Thymus (tissue), 11 donors: Measurements from ENCODE around the gene HSPD1. TPM values are rescaled to one million over a fixed set of nuclear protein-coding genes. Genes with fewer than 3 reads are reported as not detected.
"Not testable (repeated sequence)": the region's sequence is repeated elsewhere in the genome, so short reads cannot be mapped to it uniquely, and the experiment has no call there.

ENCODE experiments used
- DNase-seq, 9 donors: peaks; one replicate each; pipeline ENCODE4 v3.0.0-alpha.2; 2013; ENCODE audit warnings: low spot score in 9 of 9, low read depth in 6 of 9, missing footprints in 1 of 9
- H3K27ac ChIP-seq, 2 donors: one replicate each; pipeline ENCODE4 v1.5.1; 2013; ENCODE audit warnings: control low read depth in 1 of 2, low read depth in 1 of 2, low read length in 1 of 2, mild to moderate bottlenecking in 1 of 2, moderate library complexity in 1 of 2
- H3K27me3 ChIP-seq, 2 donors: one replicate each; pipeline ENCODE4 v1.5.1; 2013; ENCODE audit warnings: low read length in 1 of 2; ENCODE audit not compliant: control insufficient read depth in 2 of 2, insufficient read depth in 1 of 2
- H3K36me3 ChIP-seq, 2 donors: one replicate each; pipeline ENCODE4 v1.5.1; 2013; ENCODE audit warnings: low read length in 1 of 2, mild to moderate bottlenecking in 1 of 2, moderate library complexity in 1 of 2; ENCODE audit not compliant: control insufficient read depth in 2 of 2, insufficient read depth in 2 of 2
- H3K4me1 ChIP-seq, 2 donors: one replicate each; pipeline ENCODE4 v1.5.1; 2013; ENCODE audit warnings: low read length in 2 of 2; ENCODE audit not compliant: control insufficient read depth in 2 of 2, insufficient read depth in 2 of 2
- H3K4me3 ChIP-seq, 2 donors: one replicate each; pipeline ENCODE4 v1.5.1; 2013; ENCODE audit warnings: low read length in 2 of 2, control low read depth in 1 of 2, mild to moderate bottlenecking in 1 of 2
- H3K9me3 ChIP-seq, 2 donors: one replicate each; pipeline ENCODE4 v1.5.1; 2013; ENCODE audit warnings: low read length in 1 of 2, mild to moderate bottlenecking in 1 of 2; ENCODE audit not compliant: control insufficient read depth in 2 of 2, insufficient read depth in 1 of 2
- WGBS: extraction: QIAGEN DNeasy Blood & Tissue Kit; methylation state at CpG from one replicate; pipeline ENCODE4 v1.1.7; 2013; 5-methylcytosine and 5-hydroxymethylcytosine counted together
- polyA plus RNA-seq: library from polyadenylated mRNA; stranded (reverse); fragments of 200-250 nt; gene quantifications from one replicate; pipeline ENCODE4 v1.2.3, GENCODE V29; 2013
- total RNA-seq: library from RNA; stranded (reverse); fragments of 120-200 nt; gene quantifications from one replicate; pipeline ENCODE4 v1.2.4, GENCODE V29; 2013
- donor health status: healthy.

Gene HSPD1
- total and polyA plus RNA-seq, 2 donors: 159 to 246 TPM

GRCh38 chr2:197487385-197487784 is 12.3 kb downstream of the HSPD1 start:
- peaks cover 51 to 83% of the 10 kb centered on the region in 2 donors for H3K36me3 ChIP-seq
- no peaks in the 10 kb centered on the region for H3K4me1 ChIP-seq
- H3K9me3 ChIP-seq: peaks cover 0 to 13% of the 10 kb centered on the region in 2 donors
- no peaks in the 10 kb centered on the region for H3K27me3 ChIP-seq
- H3K27ac ChIP-seq: no peak overlapping the region
- no peak overlapping the region for H3K4me3 ChIP-seq
- 97% methylated on average over 4 of the region's 4 CpGs for WGBS
- DNase-seq: no peak

GRCh38 chr2:197486175-197486574 is 13.5 kb downstream of the HSPD1 start:
- no peak for DNase-seq
- Histone ChIP-seq H3K4me1 (no peaks in the 10 kb centered on the region), H3K9me3 (peaks cover 0 to 18% of the 10 kb centered on the region in 2 donors), H3K27ac (no peak overlapping the region), H3K4me3 (no peak overlapping the region), H3K36me3 (peaks cover 40 to 70% of the 10 kb centered on the region in 2 donors), H3K27me3 (no peaks in the 10 kb centered on the region)
- 96% methylated on average over 2 of the region's 2 CpGs for WGBS

- Histone ChIP-seq H3K9me3 (peaks cover 0 to 18% of the 10 kb centered on the region in 2 donors), H3K36me3 (peaks cover 43 to 66% of the 10 kb centered on the region in 2 donors)
- WGBS: 98% methylated on average over 3 of the region's 3 CpGs
- not testable (repeated sequence) for DNase-seq, H3K4me1 ChIP-seq, H3K27ac ChIP-seq, H3K27me3 ChIP-seq, H3K4me3 ChIP-seq
Measured at GRCh38 chr2:197484248-197484647, 15.4 kb downstream of the HSPD1 start.

GRCh38 chr2:197480165-197481036 is 19.2 kb downstream of the HSPD1 start:
- Histone ChIP-seq H3K9me3 (peaks cover 0 to 18% of the 10 kb centered on the region in 2 donors), H3K36me3 (peaks cover 47 to 60% of the 10 kb centered on the region in 2 donors), H3K27me3 (no peaks in the 10 kb centered on the region), H3K4me3 (no peak overlapping the region), H3K4me1 (no peaks in the 10 kb centered on the region), H3K27ac (no peak overlapping the region)
- WGBS: 98% methylated on average over 9 of the region's 9 CpGs
- no peak for DNase-seq

GRCh38 chr2:197477797-197478196 is 21.8 kb downstream of the HSPD1 start:
- Histone ChIP-seq H3K36me3 (peaks cover 45 to 67% of the 10 kb centered on the region in 2 donors), H3K4me1 (no peaks in the 10 kb centered on the region), H3K27me3 (no peaks in the 10 kb centered on the region), H3K27ac (no peak overlapping the region), H3K9me3 (peaks cover 0 to 8% of the 10 kb centered on the region in 2 donors), H3K4me3 (no peak overlapping the region)
- 98% methylated on average over 3 of the region's 3 CpGs for WGBS
- no peak for DNase-seq

GRCh38 chr2:197472166-197472565 is 27.5 kb downstream of the HSPD1 start:
- no peaks in the 10 kb centered on the region for H3K4me1 ChIP-seq
- no peak overlapping the region for H3K27ac ChIP-seq
- H3K9me3 ChIP-seq: no peaks in the 10 kb centered on the region
- H3K36me3 ChIP-seq: peaks cover 50 to 87% of the 10 kb centered on the region in 2 donors
- H3K27me3 ChIP-seq: no peaks in the 10 kb centered on the region
- no peak for DNase-seq
- no peak overlapping the region for H3K4me3 ChIP-seq
- 98% methylated on average over 5 of the region's 5 CpGs for WGBS

- Histone ChIP-seq H3K9me3 (no peaks in the 10 kb centered on the region), H3K36me3 (peaks cover 36 to 90% of the 10 kb centered on the region in 2 donors), H3K27me3 (no peaks in the 10 kb centered on the region), H3K4me1 (no peaks in the 10 kb centered on the region), H3K4me3 (no peak overlapping the region), H3K27ac (no peak overlapping the region)
- WGBS: 98% methylated on average over 1 of the region's 1 CpG
- no peak for DNase-seq
Measured at GRCh38 chr2:197464175-197464574, 35.5 kb downstream of the HSPD1 start.

- H3K9me3 ChIP-seq: no peaks in the 10 kb centered on the region
- no peak overlapping the region for H3K27ac ChIP-seq
- H3K4me3 ChIP-seq: no peak overlapping the region
- peaks cover 29 to 62% of the 10 kb centered on the region in 2 donors for H3K36me3 ChIP-seq
- 97% methylated on average over 2 of the region's 2 CpGs for WGBS
- H3K27me3 ChIP-seq: no peaks in the 10 kb centered on the region
- no peak for DNase-seq
- H3K4me1 ChIP-seq: no peaks in the 10 kb centered on the region
Measured at GRCh38 chr2:197461057-197461456, 38.6 kb downstream of the HSPD1 start.

- H3K36me3 ChIP-seq: peaks cover 25 to 58% of the 10 kb centered on the region in 2 donors
- no peak overlapping the region for H3K4me3 ChIP-seq
- no peaks in the 10 kb centered on the region for H3K4me1 ChIP-seq
- no peak for DNase-seq
- H3K27ac ChIP-seq: no peak overlapping the region
- H3K27me3 ChIP-seq: no peaks in the 10 kb centered on the region
- WGBS: 98% methylated on average over 4 of the region's 4 CpGs
- no peaks in the 10 kb centered on the region for H3K9me3 ChIP-seq
Measured at GRCh38 chr2:197460649-197461048, 39.0 kb downstream of the HSPD1 start.
